PC-9 (cell line): ENCODE measurements around the gene N4BP2L2.

Experiments
- CTCF ChIP-seq: fragments of 200-600 bp; sonication (generic); conservative IDR thresholded peaks from 2 replicates; pipeline ENCODE4 v1.6.1; 2017; ENCODE audit warnings: mixed run types, antibody characterized with exemption, mild to moderate bottlenecking, moderate library complexity
- EZH2 ChIP-seq: fragments of 200-600 bp; sonication (generic); IDR thresholded peaks from 2 replicates; pipeline ENCODE4 v1.8.0; 2017; ENCODE audit warnings: antibody characterized with exemption, low read depth

GRCh38 chr13:32417995-32418394 is 120.6 kb downstream of the N4BP2L2 start:
- TF ChIP-seq EZH2 (no peak), CTCF (no peak)
